Uterus (tissue), 4 donors: ENCODE measurements around the gene FRMPD4. TPM values are rescaled to one million over a fixed set of nuclear protein-coding genes. Genes with fewer than 3 reads are reported as not detected.

Experiments used
- DNase-seq, 2 donors: peaks; one replicate each; pipeline ENCODE4 v3.0.0-alpha.2; 2019 to 2020
- H3K27ac ChIP-seq, 2 donors: fragments of 200-600 bp; sonication (generic); 1 replicate in 1 of 2; 2 replicates in 1 of 2; pipeline ENCODE4 v1.5.1; 2016 to 2018
- H3K27me3 ChIP-seq, 2 donors: fragments of 200-600 bp; sonication (generic); one replicate each; pipeline ENCODE4 v1.5.1; 2018 to 2019; ENCODE audit warnings: control low read depth in 1 of 2
- H3K36me3 ChIP-seq, 2 donors: fragments of 200-600 bp; sonication (generic); one replicate each; pipeline ENCODE4 v1.5.1; 2019; ENCODE audit warnings: control low read depth in 1 of 2
- H3K4me1 ChIP-seq, 2 donors: fragments of 200-600 bp; sonication (generic); one replicate each; pipeline ENCODE4 v1.5.1; 2018 to 2019; ENCODE audit warnings: control low read depth in 1 of 2
- H3K4me3 ChIP-seq, 2 donors: fragments of 200-600 bp; sonication (generic); 1 replicate in 1 of 2; 2 replicates in 1 of 2; pipeline ENCODE4 v1.5.1; 2018 to 2019; ENCODE audit warnings: mild to moderate bottlenecking in 1 of 2
- H3K9me3 ChIP-seq, 2 donors: fragments of 200-600 bp; sonication (generic); one replicate each; pipeline ENCODE4 v1.5.1; 2019; ENCODE audit warnings: control low read depth in 1 of 2
- POLR2A ChIP-seq, 2 donors: fragments of 450-650 bp; IDR thresholded peaks; one replicate each; pipeline ENCODE4 v1.6.1; 2016; ENCODE audit warnings: antibody characterized with exemption in 2 of 2, mild to moderate bottlenecking in 1 of 2, moderate library complexity in 1 of 2
- intact Hi-C: fragments of 100-400 bp; cut with DNase I; formaldehyde crosslinking; loops from one replicate; pipeline ENCODE4 v1.15.1; 2023; ENCODE audit warnings: low total_unique reads
- total RNA-seq, 4 donors: library from RNA; depleted of rRNA in 3 of 4; stranded (reverse); fragments of >200 nt in 3 of 4; gene quantifications; one replicate each; pipeline versions ENCODE4 v1.1.0 to v1.2.4, GENCODE V29; 2014 to 2023
- TF ChIP-seq, protein P1 (sequence below), 4 experiments: fragments of 200-600 bp in 2 of 4; fragments of 450-650 bp in 2 of 4; sonication (generic) in 2 of 4; IDR thresholded peaks; one replicate each; pipeline ENCODE4 v1.5.1; 2016 to 2019; ENCODE audit warnings: antibody characterized with exemption in 4 of 4, mild to moderate bottlenecking in 2 of 4, moderate library complexity in 1 of 4
- donor health status: DM: yes; HTN: yes; CAD: no.

Gene FRMPD4
- total RNA-seq, 4 donors from 2014 or later: 0.06 to 0.41 TPM; not detected in 2

DNA sequence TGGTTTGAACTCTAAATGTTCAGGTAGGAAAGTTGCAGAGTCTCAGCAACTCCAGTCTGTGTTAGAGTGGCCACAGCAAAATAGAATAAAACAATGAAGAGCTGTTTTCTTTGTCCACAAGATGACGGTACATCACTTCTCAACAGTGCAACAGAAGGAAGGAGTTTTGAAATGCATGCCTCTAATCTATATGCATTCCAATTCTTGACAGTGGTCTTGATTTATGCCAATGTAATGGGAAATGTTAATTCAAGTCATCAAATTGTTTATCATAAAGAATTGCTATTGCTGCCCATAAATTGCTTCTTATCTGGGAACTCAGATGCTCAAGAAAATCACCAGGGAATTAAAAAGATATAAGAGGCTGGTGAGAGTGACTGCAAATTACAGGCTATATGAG is 457.4 kb downstream of the FRMPD4 start:
- TF ChIP-seq, protein P1, sequence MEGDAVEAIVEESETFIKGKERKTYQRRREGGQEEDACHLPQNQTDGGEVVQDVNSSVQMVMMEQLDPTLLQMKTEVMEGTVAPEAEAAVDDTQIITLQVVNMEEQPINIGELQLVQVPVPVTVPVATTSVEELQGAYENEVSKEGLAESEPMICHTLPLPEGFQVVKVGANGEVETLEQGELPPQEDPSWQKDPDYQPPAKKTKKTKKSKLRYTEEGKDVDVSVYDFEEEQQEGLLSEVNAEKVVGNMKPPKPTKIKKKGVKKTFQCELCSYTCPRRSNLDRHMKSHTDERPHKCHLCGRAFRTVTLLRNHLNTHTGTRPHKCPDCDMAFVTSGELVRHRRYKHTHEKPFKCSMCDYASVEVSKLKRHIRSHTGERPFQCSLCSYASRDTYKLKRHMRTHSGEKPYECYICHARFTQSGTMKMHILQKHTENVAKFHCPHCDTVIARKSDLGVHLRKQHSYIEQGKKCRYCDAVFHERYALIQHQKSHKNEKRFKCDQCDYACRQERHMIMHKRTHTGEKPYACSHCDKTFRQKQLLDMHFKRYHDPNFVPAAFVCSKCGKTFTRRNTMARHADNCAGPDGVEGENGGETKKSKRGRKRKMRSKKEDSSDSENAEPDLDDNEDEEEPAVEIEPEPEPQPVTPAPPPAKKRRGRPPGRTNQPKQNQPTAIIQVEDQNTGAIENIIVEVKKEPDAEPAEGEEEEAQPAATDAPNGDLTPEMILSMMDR (IDR thresholded peaks at IDR 0.05): no peak
- H3K27me3 ChIP-seq: no peaks in the 10 kb centered on the region

DNA sequence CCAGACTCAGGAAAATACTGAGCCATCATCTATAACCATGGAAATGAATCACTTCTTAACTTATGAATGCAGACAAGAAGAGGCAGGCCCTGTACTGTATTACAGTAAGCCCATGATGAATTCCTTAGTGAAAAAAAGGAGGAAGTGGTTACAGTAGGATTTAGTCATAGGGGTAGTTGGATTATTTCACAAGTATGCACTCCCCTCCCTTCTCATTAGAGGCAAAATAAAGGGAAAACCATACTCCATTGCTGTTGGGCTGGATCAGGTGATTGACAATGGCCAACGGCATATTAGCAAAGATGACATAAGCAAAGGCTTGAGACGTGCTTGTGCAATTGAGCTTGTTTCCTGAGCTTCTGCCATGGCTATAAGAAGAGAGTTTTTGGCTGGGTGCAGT is 471.8 kb downstream of the FRMPD4 start:
- no peaks in the 10 kb centered on the region for H3K27me3 ChIP-seq

More for the DNA sequence above, 457.4 kb downstream of the FRMPD4 start:
- Histone ChIP-seq H3K27ac (no peak overlapping the region), H3K4me3 (no peak overlapping the region), H3K36me3 (no peaks in the 10 kb centered on the region), H3K9me3 (no peaks in the 10 kb centered on the region), H3K4me1 (no peaks in the 10 kb centered on the region)
- intact Hi-C loops: no loop called here
- no peak for DNase-seq

GRCh38 chrX:12611471-12611870 is 473.2 kb downstream of the FRMPD4 start:
- intact Hi-C loops: no loop called here
- no peaks in the 10 kb centered on the region for H3K4me1 ChIP-seq
- no peak overlapping the region for H3K27ac ChIP-seq
- no peaks in the 10 kb centered on the region for H3K36me3 ChIP-seq
- no peak overlapping the region for H3K4me3 ChIP-seq
- DNase-seq: no peak
- TF ChIP-seq POLR2A (IDR thresholded peaks at IDR 0.05): no peak
- H3K27me3 ChIP-seq: no peaks in the 10 kb centered on the region
- no peaks in the 10 kb centered on the region for H3K9me3 ChIP-seq

More for the DNA sequence above, 471.8 kb downstream of the FRMPD4 start:
- intact Hi-C loops: no loop called here
- H3K27ac ChIP-seq: no peak overlapping the region
- H3K4me3 ChIP-seq: no peak overlapping the region
- DNase-seq: no peak
- TF ChIP-seq, protein P1 (IDR thresholded peaks at IDR 0.05): no peak
- TF ChIP-seq POLR2A (IDR thresholded peaks at IDR 0.05): no peak
- H3K4me1 ChIP-seq: no peaks in the 10 kb centered on the region
- H3K9me3 ChIP-seq: no peaks in the 10 kb centered on the region
- no peaks in the 10 kb centered on the region for H3K36me3 ChIP-seq

GRCh38 chrX:12614266-12614665 is 476.0 kb downstream of the FRMPD4 start:
- Histone ChIP-seq H3K4me1 (no peaks in the 10 kb centered on the region), H3K4me3 (no peak overlapping the region), H3K27ac (no peak overlapping the region), H3K27me3 (no peaks in the 10 kb centered on the region), H3K36me3 (no peaks in the 10 kb centered on the region), H3K9me3 (no peaks in the 10 kb centered on the region)
- no peak for TF ChIP-seq POLR2A (IDR thresholded peaks at IDR 0.05)
- TF ChIP-seq, protein P1 (IDR thresholded peaks at IDR 0.05): no peak
- DNase-seq: no peak
- intact Hi-C loops: no loop called here

- intact Hi-C loops: no loop called here
- H3K4me3 ChIP-seq: no peak overlapping the region
- TF ChIP-seq, protein P1 (IDR thresholded peaks at IDR 0.05): no peak
- no peak for TF ChIP-seq POLR2A (IDR thresholded peaks at IDR 0.05)
- H3K9me3 ChIP-seq: no peaks in the 10 kb centered on the region
- H3K4me1 ChIP-seq: no peaks in the 10 kb centered on the region
- no peak for DNase-seq
- H3K27ac ChIP-seq: no peak overlapping the region
- no peaks in the 10 kb centered on the region for H3K27me3 ChIP-seq
- H3K36me3 ChIP-seq: no peaks in the 10 kb centered on the region
Measured at GRCh38 chrX:12615061-12615460, 476.8 kb downstream of the FRMPD4 start.

DNA sequence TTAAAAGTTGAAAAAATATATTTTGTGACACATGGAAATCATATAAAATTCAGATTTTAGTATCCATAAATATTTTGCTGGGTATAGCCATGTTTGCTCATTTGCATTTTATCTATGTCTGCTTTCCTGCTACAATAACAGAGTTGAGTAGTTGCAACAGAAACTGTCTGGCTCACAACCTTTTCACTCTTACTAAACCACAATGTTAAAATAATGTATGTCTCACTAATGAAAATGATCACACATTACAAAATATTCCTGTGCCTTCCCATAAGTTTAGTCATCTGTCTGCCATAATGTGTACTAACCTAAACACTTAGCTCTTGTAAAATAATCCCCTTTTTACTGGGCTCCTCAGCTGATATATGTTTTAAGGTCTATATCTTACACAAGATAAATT is 479.0 kb downstream of the FRMPD4 start:
- Histone ChIP-seq H3K27ac (no peak overlapping the region), H3K9me3 (no peaks in the 10 kb centered on the region), H3K4me3 (no peak overlapping the region), H3K27me3 (no peaks in the 10 kb centered on the region), H3K4me1 (no peaks in the 10 kb centered on the region), H3K36me3 (no peaks in the 10 kb centered on the region)
- intact Hi-C loops: no loop called here
- TF ChIP-seq, protein P1 (IDR thresholded peaks at IDR 0.05): no peak
- no peak for TF ChIP-seq POLR2A (IDR thresholded peaks at IDR 0.05)
- DNase-seq: no peak
